OCI-LY1 (cell line): ENCODE data around the gene ERBB4.

ENCODE experiments used
- CTCF ChIP-seq: fragments of 200-600 bp; sonication (generic), shearing (Covaris generic); IDR thresholded peaks from 2 replicates; pipeline ENCODE4 v1.5.1; 2017; ENCODE audit warnings: mild to moderate bottlenecking, antibody characterized with exemption, low read length, moderate library complexity, mixed read lengths
- EZH2 ChIP-seq: fragments of 200-600 bp; sonication (generic), shearing (Covaris generic); IDR thresholded peaks from 2 replicates; pipeline ENCODE4 v1.8.0; 2017; ENCODE audit warnings: borderline replicate concordance, mixed run types, mild to moderate bottlenecking, antibody characterized with exemption, low read length, moderate library complexity, mixed read lengths

GRCh38 chr2:212024040-212024439 lies 514.6 kb downstream of the ERBB4 start:
- TF ChIP-seq CTCF (no peak), EZH2 (no peak)
